Neural progenitor cell (in vitro differentiated cells): ENCODE data around the gene CBX8. TPM values are rescaled to one million over a fixed set of nuclear protein-coding genes. Genes with fewer than 3 reads are reported as not detected.

Source experiments
- DNase-seq: peaks from one replicate; pipeline ENCODE4 v3.0.0-alpha.2; 2016; ENCODE audit warnings: low spot score
- H2AFZ ChIP-seq: fragments of 200-600 bp; sonication (generic); replicated peaks from 2 replicates; pipeline ENCODE4 v1.6.1; 2016; ENCODE audit warnings: antibody characterized with exemption
- H3F3A ChIP-seq: fragments of 200-600 bp; sonication (generic); 2 replicates; pipeline ENCODE4 v1.6.1; 2016; ENCODE audit warnings: antibody characterized with exemption, low read depth
- H3K27ac ChIP-seq: fragments of 200-600 bp; sonication (generic); 2 replicates; pipeline ENCODE4 v1.5.1; 2016; ENCODE audit warnings: mild to moderate bottlenecking
- H3K27me3 ChIP-seq: fragments of 200-600 bp; sonication (generic); 2 replicates; pipeline ENCODE4 v1.6.1; 2016; ENCODE audit warnings: mild to moderate bottlenecking, moderate library complexity
- H3K36me3 ChIP-seq: fragments of 200-600 bp; sonication (generic); 2 replicates; pipeline ENCODE4 v1.5.1; 2016
- H3K4me1 ChIP-seq: fragments of 200-600 bp; sonication (generic); 2 replicates; pipeline ENCODE4 v1.6.1; 2016; ENCODE audit warnings: mixed run types
- H3K4me2 ChIP-seq: fragments of 200-600 bp; sonication (generic); 2 replicates; pipeline ENCODE4 v1.6.1; 2016
- H3K4me3 ChIP-seq: fragments of 200-600 bp; sonication (generic); 2 replicates; pipeline ENCODE4 v1.5.1; 2016
- H3K79me2 ChIP-seq: fragments of 200-600 bp; sonication (generic); 2 replicates; pipeline ENCODE4 v1.6.1; 2016; ENCODE audit warnings: low read depth
- H3K9ac ChIP-seq: fragments of 200-600 bp; sonication (generic); 2 replicates; pipeline ENCODE4 v1.6.1; 2016
- H3K9me3 ChIP-seq: fragments of 200-600 bp; sonication (generic); 2 replicates; pipeline ENCODE4 v1.5.1; 2016; ENCODE audit warnings: low read depth
- H4K20me1 ChIP-seq: fragments of 200-600 bp; sonication (generic); 2 replicates; pipeline ENCODE4 v1.6.1; 2016; ENCODE audit warnings: low read depth
- H3K27ac Mint-ChIP-seq: 3 replicates; pipeline ENCODE4 v1.8.0; 2021; ENCODE audit warnings: mixed read lengths
- H3K27me3 Mint-ChIP-seq: 2 replicates; pipeline ENCODE4 v1.8.0; 2022; ENCODE audit warnings: low read depth, mild to moderate bottlenecking, inconsistent platforms, moderate library complexity, mixed read lengths; ENCODE audit not compliant: insufficient read depth
- H3K36me3 Mint-ChIP-seq: 3 replicates; pipeline ENCODE4 v1.8.0; 2021; ENCODE audit warnings: mixed read lengths
- H3K4me1 Mint-ChIP-seq: 3 replicates; pipeline ENCODE4 v1.8.0; 2021; ENCODE audit warnings: mixed read lengths
- H3K4me3 Mint-ChIP-seq: 3 replicates; pipeline ENCODE4 v1.8.0; 2021; ENCODE audit warnings: mild to moderate bottlenecking, moderate library complexity, mixed read lengths
- H3K9me3 Mint-ChIP-seq: 3 replicates; pipeline ENCODE4 v1.8.0; 2020; ENCODE audit warnings: mixed read lengths
- CTCF ChIP-seq: fragments of 200-600 bp; sonication (generic); IDR thresholded peaks from 2 replicates; pipeline ENCODE4 v1.5.1; 2017; ENCODE audit warnings: antibody characterized with exemption, mild to moderate bottlenecking
- EZH2 ChIP-seq: fragments of 200-600 bp; sonication (generic); IDR thresholded peaks from 2 replicates; pipeline ENCODE4 v1.6.1; 2017; ENCODE audit warnings: antibody characterized with exemption, mild to moderate bottlenecking, moderate library complexity
- EZH2phosphoT487 ChIP-seq: fragments of 200-600 bp; sonication (generic); IDR thresholded peaks from 2 replicates; pipeline ENCODE4 v1.6.1; 2017; ENCODE audit warnings: antibody characterized with exemption
- total RNA-seq: library from RNA; depleted of rRNA; stranded (reverse); fragments of >200 nt; gene quantifications from 2 replicates; pipeline ENCODE4 v1.2.3, GENCODE V29; 2015; ENCODE audit warnings: low replicate concordance

CBX8 gene
- total RNA-seq, 1 donor from 2014 or later = 2.8 TPM

GRCh38 chr17:79799538-79800324 lies 2.9 kb upstream of the CBX8 start:
- no peaks in the 10 kb centered on the region for H3K9me3 ChIP-seq
- peaks cover 8% of the 10 kb centered on the region for H3K9me3 Mint-ChIP-seq
- H3K4me3 ChIP-seq = no peak overlapping the region
- H4K20me1 ChIP-seq = peaks cover 73% of the 10 kb centered on the region
- peaks cover 7% of the 10 kb centered on the region for H3K79me2 ChIP-seq
- no peak overlapping the region for H3K27ac Mint-ChIP-seq
- H3K4me1 ChIP-seq = peaks cover 43% of the 10 kb centered on the region
- no peaks in the 10 kb centered on the region for H3K36me3 Mint-ChIP-seq
- no peak overlapping the region for H3K27ac ChIP-seq
- peak; percentile 48 for DNase-seq
- no peaks in the 10 kb centered on the region for H3K36me3 ChIP-seq
- H3K9ac ChIP-seq = no peak overlapping the region
- peaks cover 92% of the 10 kb centered on the region for H3K27me3 ChIP-seq
- H3K4me3 Mint-ChIP-seq = peak overlapping the region; percentile 68
- peaks cover 59% of the 10 kb centered on the region for H3K27me3 Mint-ChIP-seq
- H3K4me1 Mint-ChIP-seq = peaks cover 48% of the 10 kb centered on the region
- peak; percentile 73 for TF ChIP-seq EZH2
- peak; percentile 83 for TF ChIP-seq EZH2phosphoT487
- no peak for TF ChIP-seq CTCF
- H2AFZ ChIP-seq = no peak overlapping the region
- peaks cover 67% of the 10 kb centered on the region for H3F3A ChIP-seq
- H3K4me2 ChIP-seq = peak overlapping the region; percentile 58

GRCh38 chr17:79799174-79799537 lies 2.3 kb upstream of the CBX8 start:
- Histone ChIP-seq H3K27ac (no peak overlapping the region), H4K20me1 (peaks cover 74% of the 10 kb centered on the region), H3F3A (peaks cover 63% of the 10 kb centered on the region), H3K9ac (no peak overlapping the region), H3K36me3 (no peaks in the 10 kb centered on the region), H3K4me2 (peak overlapping the region; percentile 76), H3K4me3 (no peak overlapping the region), H3K79me2 (peaks cover 7% of the 10 kb centered on the region), H3K4me1 (peaks cover 43% of the 10 kb centered on the region), H2AFZ (no peak overlapping the region), H3K27me3 (peaks cover 92% of the 10 kb centered on the region), H3K9me3 (no peaks in the 10 kb centered on the region)
- Mint-ChIP-seq H3K4me1 (peaks cover 47% of the 10 kb centered on the region), H3K27me3 (peaks cover 54% of the 10 kb centered on the region), H3K27ac (no peak overlapping the region), H3K36me3 (no peaks in the 10 kb centered on the region), H3K4me3 (peak overlapping the region; percentile 81), H3K9me3 (peaks cover 8% of the 10 kb centered on the region)
- peak; percentile 67 for DNase-seq
- no peak for TF ChIP-seq CTCF
- peak; percentile 87 for TF ChIP-seq EZH2
- TF ChIP-seq EZH2phosphoT487 = peak; percentile 91

GRCh38 chr17:79798299-79799173 lies 1.7 kb upstream of the CBX8 start:
- Histone ChIP-seq H3K9me3 (no peaks in the 10 kb centered on the region), H3K9ac (no peak overlapping the region), H3K36me3 (no peaks in the 10 kb centered on the region), H4K20me1 (peaks cover 76% of the 10 kb centered on the region), H2AFZ (peak overlapping the region; percentile 19), H3K79me2 (peaks cover 7% of the 10 kb centered on the region), H3K27me3 (peaks cover 92% of the 10 kb centered on the region), H3K4me2 (peak overlapping the region; percentile 76), H3K27ac (no peak overlapping the region), H3K4me3 (peak overlapping the region; percentile 80), H3K4me1 (peaks cover 49% of the 10 kb centered on the region), H3F3A (peaks cover 64% of the 10 kb centered on the region)
- H3K27me3 Mint-ChIP-seq = peaks cover 55% of the 10 kb centered on the region
- H3K9me3 Mint-ChIP-seq = peaks cover 8% of the 10 kb centered on the region
- DNase-seq = peak; percentile 63
- H3K4me3 Mint-ChIP-seq = peak overlapping the region; percentile 81
- H3K36me3 Mint-ChIP-seq = no peaks in the 10 kb centered on the region
- H3K4me1 Mint-ChIP-seq = peaks cover 50% of the 10 kb centered on the region
- TF ChIP-seq EZH2phosphoT487 = peak; percentile 15
- peak; percentile 95 for TF ChIP-seq EZH2
- TF ChIP-seq CTCF = no peak
- H3K27ac Mint-ChIP-seq = no peak overlapping the region
